Spleen (tissue), 11 donors: ENCODE results near the gene TMEM50B. TPM values are rescaled to one million over a fixed set of nuclear protein-coding genes. Genes with fewer than 3 reads are reported as not detected.
"Not testable (repeated sequence)": the region's sequence is repeated elsewhere in the genome, so short reads cannot be mapped to it uniquely, and the experiment has no call there.

Experiments used
- DNase-seq: peaks from one replicate; pipeline ENCODE4 v3.0.0-alpha.2; 2020
- H3K27ac ChIP-seq, 8 donors: fragments of 200-600 bp; sonication (generic) in 7 of 8; 1 replicate in 4 of 8; 2 replicates in 4 of 8; pipeline versions ENCODE4 v1.5.0 to v1.8.0; 2016 to 2021; ENCODE audit warnings: inconsistent platforms in 4 of 8, mild to moderate bottlenecking in 4 of 8, moderate library complexity in 1 of 8
- H3K27me3 ChIP-seq, 7 donors: fragments of 200-600 bp; sonication (generic) in 6 of 7; replicated peaks in 1 of 7; 1 replicate in 4 of 7; 2 replicates in 3 of 7; pipeline versions ENCODE4 v1.5.0 to v1.8.0; 2016 to 2021; ENCODE audit warnings: inconsistent platforms in 3 of 7, mild to moderate bottlenecking in 1 of 7
- H3K36me3 ChIP-seq, 6 donors: fragments of 200-600 bp; sonication (generic) in 5 of 6; 1 replicate in 4 of 6; 2 replicates in 2 of 6; pipeline versions ENCODE4 v1.5.0 to v1.8.0; 2016 to 2021; ENCODE audit warnings: inconsistent platforms in 2 of 6
- H3K4me1 ChIP-seq, 6 donors: fragments of 200-600 bp; sonication (generic) in 5 of 6; 1 replicate in 3 of 6; 2 replicates in 3 of 6; pipeline versions ENCODE4 v1.5.0 to v1.8.0; 2016 to 2021; ENCODE audit warnings: inconsistent platforms in 3 of 6
- H3K4me3 ChIP-seq, 8 donors: fragments of 200-600 bp; sonication (generic) in 7 of 8; 1 replicate in 4 of 8; 2 replicates in 4 of 8; pipeline versions ENCODE4 v1.5.0 to v1.8.0; 2016 to 2021; ENCODE audit warnings: inconsistent platforms in 4 of 8, mild to moderate bottlenecking in 4 of 8, moderate library complexity in 2 of 8
- H3K9me3 ChIP-seq, 8 donors: fragments of 200-600 bp; sonication (generic) in 7 of 8; 1 replicate in 4 of 8; 2 replicates in 4 of 8; pipeline versions ENCODE4 v1.5.0 to v1.8.0; 2016 to 2021; ENCODE audit warnings: inconsistent platforms in 4 of 8
- POLR2A ChIP-seq, 3 donors: fragments of 450-650 bp; IDR thresholded peaks; one replicate each; pipeline ENCODE4 v1.5.1; 2017; ENCODE audit warnings: antibody characterized with exemption in 3 of 3, mild to moderate bottlenecking in 1 of 3
- POLR2AphosphoS5 ChIP-seq, 3 donors: sonication (generic); formaldehyde crosslinking; IDR thresholded peaks; one replicate each; pipeline ENCODE4 v1.5.1; 2017; ENCODE audit warnings: antibody characterized with exemption in 3 of 3
- WGBS, 5 donors: extraction: QIAGEN DNeasy Blood & Tissue Kit in 3 of 5; methylation state at CpG; one replicate each; pipeline versions ENCODE4 v1.1.5 to v1.1.7; 2013 to 2018; 5-methylcytosine and 5-hydroxymethylcytosine counted together
- intact Hi-C: fragments of 100-400 bp; cut with DNase I; formaldehyde crosslinking; loops from one replicate; pipeline ENCODE4 v1.15.0; 2023; ENCODE audit warnings: low total_unique reads
- polyA plus RNA-seq, 3 donors: library from polyadenylated mRNA; stranded (reverse); fragments of 200-250 nt; gene quantifications; one replicate each; pipeline ENCODE4 v1.2.1, GENCODE V29; 2013
- total RNA-seq, 7 donors: library from RNA; depleted of rRNA in 3 of 7; stranded (reverse); fragments of >200 nt in 3 of 7; fragmentation: NEBNext Ultra II Directional in 4 of 7; extraction: Animal tissue kit (Norgen Biotek cat#: 25700) in 4 of 7; gene quantifications; one replicate each; pipeline versions ENCODE4 v1.1.0 to v1.2.1, GENCODE V29; 2016 to 2021
- TF ChIP-seq, protein P1 (sequence below), 11 experiments: fragments of 200-600 bp in 7 of 11; fragments of 450-650 bp in 4 of 11; sonication (generic) in 4 of 11; IDR thresholded peaks in 8 of 11; conservative IDR thresholded peaks in 3 of 11; 1 replicate in 7 of 11; 2 replicates in 4 of 11; pipeline versions ENCODE4 v1.4.0 to v1.8.0; 2016 to 2021; ENCODE audit warnings: antibody characterized with exemption in 11 of 11, inconsistent platforms in 4 of 11, mild to moderate bottlenecking in 1 of 11
- donor health status: healthy with polysubstance abuse.
- donor health status: DM: no; HTN: no; CAD: no; lungs with moderate emphysema.
- donor health status: DM: no; HTN: no; CAD: no.
- donor health status: Bipolar disorder and iron deficiency.
- donor health status: healthy.
- donor health status: DM: no; HTN: no; CAD: no.
- donor health status: DM: yes; HTN: yes; CAD: no.

TMEM50B gene
- total and polyA plus RNA-seq, 10 donors, result 30.7 to 78.5 (median 43.3) TPM

DNA sequence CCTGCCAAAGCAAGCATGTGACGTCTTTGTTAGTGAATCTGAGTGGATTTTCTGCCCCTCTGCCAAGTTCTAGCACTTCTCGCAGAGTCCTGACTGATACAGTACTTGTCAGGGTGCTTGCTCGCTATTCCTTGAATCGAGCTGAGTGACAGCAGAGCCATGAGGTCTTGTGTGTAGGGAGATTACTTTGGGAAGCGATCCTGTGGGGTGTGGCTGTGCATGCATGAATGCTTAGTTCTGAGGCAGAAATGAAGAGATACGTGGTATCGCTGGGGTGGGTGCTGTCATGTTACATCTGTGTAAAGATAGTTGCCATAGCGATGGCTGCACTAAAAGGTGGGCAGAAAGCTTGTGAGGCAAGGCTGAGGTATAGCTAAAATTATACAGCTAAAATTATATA, 31.1 kb upstream of the TMEM50B start:
- no peak for TF ChIP-seq POLR2A (IDR thresholded peaks at IDR 0.05)
- TF ChIP-seq, protein P1, sequence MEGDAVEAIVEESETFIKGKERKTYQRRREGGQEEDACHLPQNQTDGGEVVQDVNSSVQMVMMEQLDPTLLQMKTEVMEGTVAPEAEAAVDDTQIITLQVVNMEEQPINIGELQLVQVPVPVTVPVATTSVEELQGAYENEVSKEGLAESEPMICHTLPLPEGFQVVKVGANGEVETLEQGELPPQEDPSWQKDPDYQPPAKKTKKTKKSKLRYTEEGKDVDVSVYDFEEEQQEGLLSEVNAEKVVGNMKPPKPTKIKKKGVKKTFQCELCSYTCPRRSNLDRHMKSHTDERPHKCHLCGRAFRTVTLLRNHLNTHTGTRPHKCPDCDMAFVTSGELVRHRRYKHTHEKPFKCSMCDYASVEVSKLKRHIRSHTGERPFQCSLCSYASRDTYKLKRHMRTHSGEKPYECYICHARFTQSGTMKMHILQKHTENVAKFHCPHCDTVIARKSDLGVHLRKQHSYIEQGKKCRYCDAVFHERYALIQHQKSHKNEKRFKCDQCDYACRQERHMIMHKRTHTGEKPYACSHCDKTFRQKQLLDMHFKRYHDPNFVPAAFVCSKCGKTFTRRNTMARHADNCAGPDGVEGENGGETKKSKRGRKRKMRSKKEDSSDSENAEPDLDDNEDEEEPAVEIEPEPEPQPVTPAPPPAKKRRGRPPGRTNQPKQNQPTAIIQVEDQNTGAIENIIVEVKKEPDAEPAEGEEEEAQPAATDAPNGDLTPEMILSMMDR (IDR thresholded peaks at IDR 0.05 in 8 of 11, conservative IDR thresholded peaks at IDR 0.05 in 3 of 11), result no peak
- TF ChIP-seq POLR2AphosphoS5 (IDR thresholded peaks at IDR 0.05), result no peak
- DNase-seq, result no peak
- Histone ChIP-seq H3K9me3 (no peaks in the 10 kb centered on the region), H3K4me3 (no peak overlapping the region), H3K27me3 (no peaks in the 10 kb centered on the region), H3K4me1 (peaks cover 0 to 13% (median 2%) of the 10 kb centered on the region in 6 donors), H3K27ac (no peak overlapping the region), H3K36me3 (peaks cover 0 to 100% (median 70%) of the 10 kb centered on the region in 6 donors)
- intact Hi-C loops, result no loop called here
- whole genome bisulfite sequencing, 5 donors, result 92 to 97% (median 95%) methylated on average over 8 of the region's 8 CpGs

DNA sequence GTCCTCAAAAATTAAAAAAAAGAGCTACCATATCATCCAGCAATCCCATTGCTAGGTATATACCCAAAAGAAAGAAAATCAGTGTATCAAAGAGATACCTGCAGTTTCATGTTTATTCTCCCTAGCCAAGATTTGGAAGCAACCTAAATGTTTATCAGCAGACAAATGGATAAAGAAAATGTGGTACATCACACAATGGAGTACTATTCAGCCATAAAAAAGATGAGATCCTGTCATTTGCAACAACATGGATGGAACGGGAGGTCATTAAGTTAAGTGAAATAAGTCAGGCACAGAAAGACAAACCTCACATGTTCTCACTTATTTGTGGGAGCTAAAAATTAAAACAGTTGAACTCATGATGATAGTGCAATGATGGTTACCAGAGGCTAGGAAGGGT, 27.2 kb upstream of the TMEM50B start:
- H3K36me3 ChIP-seq, result peaks cover 3 to 100% (median 55%) of the 10 kb centered on the region in 6 donors
- not testable (repeated sequence) for DNase-seq

GRCh38 chr21:33505833-33506232, 26.1 kb upstream of the TMEM50B start:
- no peak for DNase-seq
- H3K27me3 ChIP-seq, result no peaks in the 10 kb centered on the region
- H3K36me3 ChIP-seq, result peaks cover 3 to 99% (median 45%) of the 10 kb centered on the region in 6 donors
- H3K4me1 ChIP-seq, result no peaks in the 10 kb centered on the region
- no peaks in the 10 kb centered on the region for H3K9me3 ChIP-seq
- WGBS, 5 donors, result 94 to 98% (median 96%) methylated on average over 8 of the region's 8 CpGs
- H3K27ac ChIP-seq, result no peak overlapping the region
- no peak overlapping the region for H3K4me3 ChIP-seq
- intact Hi-C loops, result no loop called here
- TF ChIP-seq POLR2A (IDR thresholded peaks at IDR 0.05), result no peak
- TF ChIP-seq, protein P1 (IDR thresholded peaks at IDR 0.05 in 8 of 11, conservative IDR thresholded peaks at IDR 0.05 in 3 of 11), result no peak
- no peak for TF ChIP-seq POLR2AphosphoS5 (IDR thresholded peaks at IDR 0.05)

More for the DNA sequence above, 27.2 kb upstream of the TMEM50B start:
- intact Hi-C loops, H3K4me3 ChIP-seq, H3K27me3 ChIP-seq, H3K27ac ChIP-seq, H3K9me3 ChIP-seq, H3K4me1 ChIP-seq: not testable (repeated sequence)
- 93 to 100% (median 98%) methylated on average over 1 of the region's 1 CpG for WGBS, 5 donors

GRCh38 chr21:33496345-33496744, 16.6 kb upstream of the TMEM50B start:
- 73 to 81% (median 73%) methylated on average over 7 of the region's 7 CpGs for WGBS, 5 donors
- peaks cover 0 to 12% (median 8%) of the 10 kb centered on the region in 6 donors for H3K4me1 ChIP-seq
- intact Hi-C loops, result no loop called here
- no peak overlapping the region for H3K27ac ChIP-seq
- H3K9me3 ChIP-seq, result no peaks in the 10 kb centered on the region
- TF ChIP-seq POLR2AphosphoS5 (IDR thresholded peaks at IDR 0.05) (no peak), POLR2A (IDR thresholded peaks at IDR 0.05) (no peak)
- TF ChIP-seq, protein P1 (IDR thresholded peaks at IDR 0.05 in 8 of 11, conservative IDR thresholded peaks at IDR 0.05 in 3 of 11), result no peak
- H3K4me3 ChIP-seq, result no peak overlapping the region
- H3K36me3 ChIP-seq, result peaks cover 0 to 4% (median 0%) of the 10 kb centered on the region in 6 donors
- DNase-seq, result no peak
- H3K27me3 ChIP-seq, result no peaks in the 10 kb centered on the region

- WGBS, 5 donors, result 55 to 67% (median 57%) methylated on average over 4 of the region's 4 CpGs
- no peak overlapping the region for H3K4me3 ChIP-seq
- no peaks in the 10 kb centered on the region for H3K36me3 ChIP-seq
- intact Hi-C loops, result no loop called here
- no peaks in the 10 kb centered on the region for H3K9me3 ChIP-seq
- H3K4me1 ChIP-seq, result peaks cover 3 to 17% (median 13%) of the 10 kb centered on the region in 6 donors
- TF ChIP-seq POLR2AphosphoS5 (IDR thresholded peaks at IDR 0.05) (no peak), POLR2A (IDR thresholded peaks at IDR 0.05) (no peak)
- TF ChIP-seq, protein P1 (IDR thresholded peaks at IDR 0.05 in 8 of 11, conservative IDR thresholded peaks at IDR 0.05 in 3 of 11), result no peak
- DNase-seq, result no peak
- H3K27ac ChIP-seq, result no peak overlapping the region
- H3K27me3 ChIP-seq, result no peaks in the 10 kb centered on the region
Measured at GRCh38 chr21:33495743-33496142, 16.0 kb upstream of the TMEM50B start.
